HG03460 (cell line): ENCODE measurements around the gene STK39.

Experiments
- ATAC-seq: cut with Tn5 transposase; IDR thresholded peaks from one replicate; pipeline ENCODE4 v1.9.1; 2021; ENCODE audit not compliant: unreplicated experiment

The STK39 gene

DNA sequence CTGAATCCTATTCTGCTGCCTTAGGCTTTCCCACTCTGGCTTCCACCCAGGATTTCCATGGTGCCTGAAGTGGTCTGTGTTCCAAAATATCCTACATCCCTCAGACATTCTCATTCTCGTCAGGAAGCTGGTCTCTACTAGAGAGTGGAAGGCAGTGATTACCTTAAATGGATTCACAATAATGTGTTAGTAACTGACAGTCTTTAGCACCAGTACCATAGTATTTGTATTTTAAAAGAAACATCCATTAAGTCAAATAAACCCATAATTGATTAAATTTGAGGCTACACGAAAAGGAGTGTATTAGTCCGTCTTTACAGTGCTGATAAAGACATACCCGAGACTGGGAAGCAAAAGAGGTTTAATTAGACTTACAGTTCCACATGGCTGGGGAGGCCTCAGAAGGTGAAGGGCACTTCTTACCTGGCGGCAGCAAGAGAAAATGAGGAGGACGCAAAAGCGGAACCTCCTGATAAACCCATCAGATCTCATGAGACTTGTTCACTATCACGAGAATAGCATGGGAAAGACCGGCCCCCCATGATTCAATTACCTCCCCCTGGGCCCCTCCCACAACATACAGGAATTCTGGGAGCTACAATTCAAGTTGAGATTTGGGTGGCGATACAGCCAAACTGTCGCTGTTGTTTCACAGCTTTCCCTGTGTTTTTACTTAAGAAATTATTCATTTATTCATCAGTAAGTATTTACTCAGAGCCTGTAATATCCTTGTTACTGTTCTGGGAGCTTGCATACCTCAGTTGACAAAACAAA, 306.5 kb downstream of the STK39 start:
- no peak for ATAC-seq

DNA sequence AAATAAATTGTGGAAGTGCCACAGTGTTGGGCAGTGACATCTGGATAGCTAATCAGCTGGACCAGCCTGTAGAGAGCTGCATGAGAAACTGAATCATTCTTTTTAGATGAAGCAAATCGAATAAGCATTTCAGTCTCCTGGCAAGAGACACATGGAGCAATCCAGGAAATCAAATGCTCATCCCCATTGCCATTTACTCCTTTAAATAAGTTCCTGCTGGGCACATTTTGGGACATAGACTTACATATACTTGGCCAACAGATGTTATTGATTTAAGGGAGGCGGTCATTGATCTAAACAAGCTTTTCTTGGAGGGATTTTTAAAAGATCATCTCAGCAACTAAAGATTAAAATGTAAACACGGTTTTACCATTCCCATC, 307.1 kb downstream of the STK39 start:
- no peak for ATAC-seq

DNA sequence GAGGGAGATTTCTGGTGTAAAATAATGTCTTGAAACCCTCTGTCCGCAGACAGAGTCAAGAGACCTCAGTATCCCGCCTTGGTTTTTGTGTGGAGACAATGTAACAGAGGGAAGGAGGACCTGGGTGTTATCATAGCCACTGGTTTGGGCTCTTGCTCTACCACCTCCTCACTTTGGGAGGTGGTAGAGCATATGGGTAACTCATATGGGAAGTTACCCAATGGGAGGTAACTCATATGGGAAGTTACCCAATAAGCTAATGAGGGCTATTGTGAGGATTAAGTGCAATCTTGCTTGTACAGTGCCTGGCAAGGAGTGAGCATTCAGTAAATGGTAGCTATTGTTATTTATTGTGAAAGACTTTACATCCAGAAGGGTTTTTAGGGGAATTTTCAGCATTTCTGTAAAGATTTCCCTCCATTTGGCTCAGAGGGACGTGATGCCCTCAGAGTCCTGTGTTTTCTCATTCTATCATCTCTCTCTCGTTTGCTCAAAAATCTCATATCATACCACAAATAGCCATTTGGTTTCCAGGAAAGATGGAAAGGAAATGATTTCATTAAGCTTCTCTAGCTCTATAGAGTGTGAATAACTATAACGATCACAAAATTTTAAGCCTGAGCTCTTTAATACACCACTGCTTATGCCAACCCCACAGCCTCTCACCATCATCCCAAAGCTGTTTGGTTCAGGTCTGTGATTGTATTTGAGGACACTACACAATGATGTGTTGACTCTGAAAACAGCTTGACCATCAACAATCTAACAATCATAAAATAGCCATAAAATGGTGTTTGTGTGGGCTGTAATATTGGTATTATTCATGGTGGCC, 307.7 kb downstream of the STK39 start:
- no peak for ATAC-seq

DNA sequence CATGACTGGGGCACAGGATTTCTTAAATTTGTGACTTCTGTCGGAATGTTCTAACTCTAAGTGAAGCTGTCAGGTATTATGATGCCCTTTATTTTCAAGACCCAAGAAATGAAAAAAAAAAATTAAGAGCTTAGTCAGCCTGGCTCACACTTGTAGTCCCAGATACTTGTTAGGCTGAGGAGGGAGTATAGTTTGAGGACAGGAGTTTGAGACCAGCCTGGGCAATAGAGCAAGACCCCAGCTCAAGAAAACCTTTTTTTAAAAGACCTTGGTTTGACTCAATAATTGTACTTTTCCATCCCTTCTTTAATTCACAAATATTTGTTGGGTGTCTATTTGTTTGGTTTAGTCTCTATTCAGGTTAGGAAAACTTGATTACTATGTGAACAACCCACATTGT, 310.0 kb downstream of the STK39 start:
- ATAC-seq, result no peak

DNA sequence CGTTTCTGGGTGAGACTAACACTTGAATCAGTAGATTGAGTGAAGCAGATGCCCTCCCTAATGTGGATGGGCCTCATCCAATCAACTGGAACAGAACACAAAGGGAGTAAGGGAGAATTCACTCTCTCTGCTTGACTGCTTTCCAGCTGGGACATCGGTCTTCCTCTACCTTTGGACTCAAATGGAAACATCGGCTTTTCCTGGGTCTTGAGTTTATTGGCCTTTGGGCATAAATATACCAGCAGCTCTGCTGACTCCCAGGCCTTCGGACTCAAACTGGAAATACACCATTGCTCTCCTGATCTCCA, 311.6 kb downstream of the STK39 start:
- no peak for ATAC-seq

DNA sequence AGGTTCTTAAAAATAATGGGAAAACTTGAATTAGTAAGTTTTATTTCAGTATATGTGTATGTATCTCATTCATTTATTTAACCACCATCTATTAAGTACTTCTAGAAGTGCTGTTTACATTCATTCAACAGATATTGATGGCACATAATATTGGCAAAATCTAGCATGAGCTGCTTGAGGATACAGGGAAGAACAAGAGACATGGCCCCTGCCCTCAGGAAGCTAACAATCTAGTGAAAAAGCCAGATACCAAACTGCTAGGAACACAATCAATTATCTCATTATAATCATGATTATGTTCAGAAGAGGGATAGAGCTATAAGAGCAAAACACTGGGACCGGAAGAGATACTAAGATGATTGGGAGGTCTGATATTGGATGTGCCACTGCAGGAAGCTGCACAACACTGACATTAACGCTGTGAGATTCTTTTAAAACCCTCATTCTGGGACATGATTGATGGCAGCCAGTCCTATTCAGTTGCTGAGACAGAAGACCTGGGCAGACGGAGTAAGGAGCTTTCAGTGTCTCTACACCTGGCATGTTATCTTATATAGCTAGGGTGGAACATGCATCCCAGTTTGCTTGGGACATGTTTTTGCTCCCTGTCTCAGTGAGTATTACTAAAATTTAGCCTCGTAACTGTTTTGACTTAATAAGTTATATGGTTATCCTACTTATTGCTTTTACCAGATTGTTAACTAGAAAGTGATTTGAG, 314.1 kb downstream of the STK39 start:
- no peak for ATAC-seq

DNA sequence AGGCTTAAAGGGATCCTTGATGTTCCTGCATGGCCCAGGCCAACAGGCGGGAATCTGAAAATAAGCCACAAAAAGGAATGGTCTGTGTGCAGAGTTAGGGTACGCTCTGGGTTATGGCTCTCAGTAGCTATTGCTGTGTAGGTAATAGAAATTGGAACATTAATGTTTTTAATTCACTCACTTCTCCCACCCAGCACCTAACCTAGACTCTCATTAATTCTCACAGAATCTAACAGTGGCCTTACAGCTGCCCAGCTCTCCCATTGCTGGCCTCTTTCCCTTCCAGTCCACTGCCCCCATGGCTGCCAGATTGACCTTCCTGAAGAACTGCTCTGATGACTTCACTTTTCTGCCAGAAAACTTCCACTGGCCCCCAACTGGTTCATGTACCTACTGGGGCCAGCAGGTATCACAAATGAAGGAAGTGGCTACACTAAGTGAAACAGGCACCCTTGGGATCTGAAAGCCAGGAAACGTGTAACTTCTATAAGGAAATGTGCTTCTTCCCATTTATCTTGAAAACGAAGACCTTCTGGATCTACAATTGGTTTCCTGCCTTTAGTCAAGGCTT, 315.2 kb downstream of the STK39 start:
- ATAC-seq, result no peak

DNA sequence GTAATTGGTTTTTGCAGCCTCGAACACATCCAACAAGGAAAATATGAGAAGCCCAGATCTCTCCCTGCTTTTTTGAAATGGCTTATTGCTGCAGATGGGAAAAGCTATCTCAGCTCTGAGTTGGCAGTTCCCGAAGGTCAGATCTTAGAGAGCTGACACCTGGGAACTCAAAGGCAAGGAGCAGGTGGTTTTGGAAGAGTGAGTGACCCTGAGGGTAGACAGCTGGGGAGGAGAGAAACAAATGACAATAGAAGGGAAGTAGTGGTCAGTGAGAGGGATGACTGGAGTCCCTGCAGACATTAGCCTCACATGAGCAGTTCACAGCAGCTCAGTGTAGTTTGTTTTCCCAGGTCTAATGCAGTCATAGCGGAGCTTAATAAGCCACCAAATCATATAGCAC, 317.9 kb downstream of the STK39 start:
- ATAC-seq, result no peak

DNA sequence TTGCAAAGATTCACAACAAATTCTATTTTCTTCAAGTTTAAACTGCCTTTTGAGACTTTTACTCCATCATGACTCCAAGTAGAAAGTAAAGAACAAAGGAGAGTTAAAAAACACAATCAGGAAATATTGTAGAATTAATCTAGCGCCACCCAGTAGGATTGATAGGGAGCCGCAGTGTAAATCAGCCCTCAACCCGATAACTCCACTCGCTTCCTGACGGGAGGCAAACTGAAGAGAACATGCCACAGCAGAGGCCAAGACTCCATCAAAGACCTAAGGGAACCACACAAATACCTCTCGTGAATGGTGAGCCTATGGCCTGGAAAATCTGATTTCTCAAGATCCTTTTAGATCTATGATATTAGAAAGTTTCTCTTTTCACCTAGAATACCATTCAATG, 319.0 kb downstream of the STK39 start:
- no peak for ATAC-seq

DNA sequence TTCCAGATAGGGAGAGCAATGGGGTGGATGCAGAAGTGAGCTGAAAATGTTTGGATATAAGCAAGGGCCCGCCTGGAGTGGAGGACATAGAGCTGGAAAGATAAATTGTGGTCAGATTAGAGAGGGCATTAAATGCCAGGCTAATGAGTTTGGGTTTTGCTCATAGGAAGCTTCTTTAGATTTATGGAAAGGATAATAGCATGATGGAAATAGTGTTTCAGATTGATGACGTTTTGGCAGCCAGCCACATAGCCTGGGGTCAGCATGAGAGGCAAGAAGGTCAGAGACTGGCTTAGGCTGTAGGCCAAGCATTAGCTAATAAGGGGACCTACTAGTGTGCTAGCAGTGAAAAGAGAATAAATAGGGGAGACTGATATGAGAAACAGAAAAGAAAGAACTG, 321.6 kb downstream of the STK39 start:
- ATAC-seq, result no peak

DNA sequence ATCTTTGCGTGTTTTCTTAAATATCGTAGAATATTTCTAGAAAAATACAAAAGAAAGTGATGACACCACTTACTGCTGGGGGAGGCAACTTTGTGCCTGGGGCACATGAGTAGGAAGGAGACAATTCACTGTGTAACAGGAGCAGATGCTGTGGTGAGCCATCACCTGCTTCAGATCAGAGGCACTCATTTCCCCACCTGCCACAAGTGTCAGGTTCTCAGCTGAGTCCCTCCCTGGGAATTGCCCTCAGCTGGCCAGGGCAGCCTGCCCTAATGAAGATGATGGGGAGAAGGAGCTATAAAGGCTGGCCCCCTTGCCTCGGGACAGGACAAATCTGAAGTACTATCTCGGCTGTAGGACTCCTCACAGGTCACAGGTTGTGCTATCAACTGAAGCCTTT, 322.8 kb downstream of the STK39 start:
- no peak for ATAC-seq

DNA sequence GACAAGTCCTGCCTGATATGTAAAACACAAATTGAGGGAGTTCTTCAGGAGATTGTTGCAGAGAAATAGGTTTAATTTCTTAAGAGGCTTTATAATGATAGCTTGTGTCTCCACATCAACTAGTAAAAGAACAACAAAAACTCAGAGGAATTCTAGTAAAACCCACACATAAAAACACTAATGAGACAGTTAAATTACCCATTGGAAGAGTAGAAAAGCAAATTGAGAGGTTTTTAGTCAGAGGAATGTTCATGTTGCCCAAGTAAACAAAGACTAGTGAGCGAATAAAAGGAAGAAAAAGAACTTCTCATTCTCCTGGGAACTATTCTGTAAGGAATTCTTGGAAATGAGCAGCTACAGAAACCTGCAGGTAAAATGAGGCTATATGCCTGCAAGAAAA, 330.6 kb downstream of the STK39 start:
- ATAC-seq, result no peak

DNA sequence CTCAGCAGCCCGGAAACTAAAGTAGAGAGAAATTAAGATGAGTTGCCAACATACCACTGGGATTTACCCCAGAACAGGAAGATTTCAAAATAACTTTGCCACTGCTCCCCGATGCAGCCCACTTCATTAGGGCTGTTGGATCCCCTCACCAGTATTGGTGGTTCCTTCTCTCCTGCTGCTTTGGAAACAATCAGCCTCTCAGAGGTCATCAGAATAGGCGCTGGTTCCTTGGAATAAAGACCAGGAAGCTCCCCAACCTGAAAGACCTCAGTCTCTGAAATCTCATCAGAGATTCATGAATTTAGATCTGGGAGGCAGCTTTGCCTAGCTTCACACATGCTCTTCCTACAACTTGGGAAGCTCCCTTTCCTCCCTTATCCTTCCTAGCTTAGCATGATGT, 332.4 kb downstream of the STK39 start:
- ATAC-seq, result no peak

DNA sequence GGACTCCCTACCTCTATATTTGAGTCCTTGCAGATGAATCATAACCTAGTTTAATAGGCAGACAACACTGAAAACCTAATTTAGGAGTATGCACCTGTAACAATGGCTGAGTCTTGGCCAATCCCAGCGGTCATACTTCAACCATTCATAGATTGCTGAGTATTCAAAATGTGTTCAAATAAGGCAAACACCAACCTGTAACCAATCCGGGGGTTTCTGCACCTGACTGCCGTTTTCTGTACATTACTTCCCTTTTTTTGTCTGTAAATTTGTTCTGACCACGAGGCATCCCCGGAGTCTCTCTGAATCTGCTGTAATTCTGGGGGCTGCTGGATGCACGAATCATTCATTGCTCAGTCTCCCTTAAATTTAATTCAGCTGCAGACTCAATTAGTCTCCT, 338.6 kb downstream of the STK39 start:
- no peak for ATAC-seq

DNA sequence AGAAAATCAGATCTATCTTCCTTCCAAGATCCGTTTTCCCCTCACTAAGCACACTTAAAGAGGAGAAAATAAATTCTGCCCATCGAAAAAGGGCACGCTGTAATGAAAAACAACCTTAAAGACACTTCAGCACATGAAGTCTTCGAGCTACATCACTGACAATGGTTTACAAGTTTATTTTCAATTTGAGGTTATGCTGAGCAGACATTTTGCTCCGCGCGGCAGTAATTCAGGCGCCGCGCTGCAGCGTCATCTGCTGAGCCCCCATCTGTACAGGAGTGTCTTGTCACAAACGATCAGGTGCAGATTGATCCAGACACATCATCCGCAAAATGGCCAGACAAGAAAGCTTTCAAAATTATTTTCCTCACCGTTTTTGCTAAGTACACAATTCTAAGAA, 341.7 kb downstream of the STK39 start:
- no peak for ATAC-seq
